Transverse colon (tissue), 4 donors: ENCODE results near the gene SOD1.

ENCODE experiments used
- EP300 ChIP-seq: sonication (generic); formaldehyde crosslinking; IDR thresholded peaks from one replicate; pipeline ENCODE4 v1.6.1; 2017; ENCODE audit warnings: antibody characterized with exemption, low read depth
- POLR2A ChIP-seq: fragments of 450-650 bp; IDR thresholded peaks from one replicate; pipeline ENCODE4 v1.6.1; 2016; ENCODE audit warnings: antibody characterized with exemption, mild to moderate bottlenecking, moderate library complexity
- POLR2AphosphoS5 ChIP-seq, 3 donors: sonication (generic); formaldehyde crosslinking; IDR thresholded peaks; one replicate each; pipeline ENCODE4 v1.6.1; 2016; ENCODE audit warnings: antibody characterized with exemption in 3 of 3
- TF ChIP-seq, protein P1 (sequence below), 5 experiments: fragments of 200-600 bp in 3 of 5; fragments of 450-650 bp in 2 of 5; sonication (generic) in 3 of 5; IDR thresholded peaks; 1 replicate in 2 of 5; 2 replicates in 3 of 5; pipeline ENCODE4 v1.5.1; 2016 to 2017; ENCODE audit warnings: antibody characterized with exemption in 5 of 5, inconsistent platforms in 3 of 5, mild to moderate bottlenecking in 2 of 5, moderate library complexity in 1 of 5

GRCh38 chr21:31667132-31667531, 7.6 kb downstream of the SOD1 start:
- TF ChIP-seq, protein P1, sequence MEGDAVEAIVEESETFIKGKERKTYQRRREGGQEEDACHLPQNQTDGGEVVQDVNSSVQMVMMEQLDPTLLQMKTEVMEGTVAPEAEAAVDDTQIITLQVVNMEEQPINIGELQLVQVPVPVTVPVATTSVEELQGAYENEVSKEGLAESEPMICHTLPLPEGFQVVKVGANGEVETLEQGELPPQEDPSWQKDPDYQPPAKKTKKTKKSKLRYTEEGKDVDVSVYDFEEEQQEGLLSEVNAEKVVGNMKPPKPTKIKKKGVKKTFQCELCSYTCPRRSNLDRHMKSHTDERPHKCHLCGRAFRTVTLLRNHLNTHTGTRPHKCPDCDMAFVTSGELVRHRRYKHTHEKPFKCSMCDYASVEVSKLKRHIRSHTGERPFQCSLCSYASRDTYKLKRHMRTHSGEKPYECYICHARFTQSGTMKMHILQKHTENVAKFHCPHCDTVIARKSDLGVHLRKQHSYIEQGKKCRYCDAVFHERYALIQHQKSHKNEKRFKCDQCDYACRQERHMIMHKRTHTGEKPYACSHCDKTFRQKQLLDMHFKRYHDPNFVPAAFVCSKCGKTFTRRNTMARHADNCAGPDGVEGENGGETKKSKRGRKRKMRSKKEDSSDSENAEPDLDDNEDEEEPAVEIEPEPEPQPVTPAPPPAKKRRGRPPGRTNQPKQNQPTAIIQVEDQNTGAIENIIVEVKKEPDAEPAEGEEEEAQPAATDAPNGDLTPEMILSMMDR (IDR thresholded peaks at IDR 0.05): no peak
- TF ChIP-seq POLR2A (no peak), POLR2AphosphoS5 (IDR thresholded peaks at IDR 0.05) (no peak), EP300 (no peak)
